ENCODE measurements around the gene SPACA7.

The SPACA7 gene

DNA sequence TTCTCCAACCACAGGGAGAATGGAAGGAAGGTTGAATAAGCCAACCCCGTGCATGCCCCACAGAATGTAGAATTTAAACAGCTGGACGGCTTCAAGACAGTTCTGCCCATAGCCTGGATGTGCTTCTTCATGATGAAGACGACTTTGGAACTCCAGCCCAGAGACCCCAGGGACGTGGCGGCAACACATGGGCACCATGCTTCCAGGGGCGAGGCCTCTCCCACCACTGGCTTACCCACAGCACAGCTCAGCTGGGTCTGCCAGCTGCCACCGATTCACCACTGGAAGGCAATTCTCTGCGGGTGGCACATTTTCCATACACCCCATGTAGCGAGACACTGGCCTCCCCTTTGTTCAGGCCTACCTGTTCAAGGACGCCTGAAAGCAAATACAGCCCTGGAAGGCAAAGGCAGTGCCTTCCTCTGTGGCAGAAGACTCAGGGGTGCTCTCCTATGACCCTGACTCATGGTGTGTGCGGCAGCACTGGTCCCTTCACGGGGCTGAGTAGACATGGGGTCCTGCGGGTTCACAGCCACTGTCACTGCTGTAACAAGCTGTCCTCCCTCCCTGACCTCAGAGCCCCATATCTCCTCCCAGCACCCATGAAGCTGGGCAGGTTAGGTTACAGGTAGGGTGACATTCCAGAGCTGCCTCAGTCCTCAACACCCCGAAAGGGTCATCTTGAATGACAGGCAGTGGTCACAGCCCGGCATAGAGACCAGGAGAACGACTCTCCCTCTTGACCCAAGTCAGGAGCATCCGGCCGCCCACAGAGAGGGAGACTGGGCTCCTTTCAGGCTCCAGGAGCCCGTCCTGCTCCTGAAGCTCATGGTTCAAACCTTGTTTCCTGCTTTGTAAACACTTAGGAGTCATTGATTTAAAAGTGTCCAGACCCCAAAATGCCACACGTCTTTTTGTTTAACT lies 72.7 kb downstream of the SPACA7 start:
- DNase-seq: peak; percentile 44

DNA sequence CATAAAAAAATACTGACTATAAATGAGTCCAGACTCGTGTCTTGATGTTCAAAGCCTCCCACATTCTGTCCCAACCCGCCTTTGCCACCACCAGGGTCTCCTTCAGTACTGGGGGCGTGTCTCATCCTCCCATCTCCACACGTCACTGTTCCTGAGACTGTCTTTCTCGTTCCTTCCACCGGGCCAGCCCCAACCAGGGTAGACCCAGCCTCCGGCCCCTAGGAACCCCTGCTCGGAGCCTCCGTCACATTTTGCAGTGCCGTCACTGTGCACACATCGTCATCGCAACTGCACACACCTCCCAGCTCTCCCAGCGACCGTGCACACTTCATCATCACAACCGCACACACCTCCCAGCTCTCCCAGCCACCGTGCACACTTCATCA lies 73.4 kb downstream of the SPACA7 start:
- peak; percentile 45 for DNase-seq

DNA sequence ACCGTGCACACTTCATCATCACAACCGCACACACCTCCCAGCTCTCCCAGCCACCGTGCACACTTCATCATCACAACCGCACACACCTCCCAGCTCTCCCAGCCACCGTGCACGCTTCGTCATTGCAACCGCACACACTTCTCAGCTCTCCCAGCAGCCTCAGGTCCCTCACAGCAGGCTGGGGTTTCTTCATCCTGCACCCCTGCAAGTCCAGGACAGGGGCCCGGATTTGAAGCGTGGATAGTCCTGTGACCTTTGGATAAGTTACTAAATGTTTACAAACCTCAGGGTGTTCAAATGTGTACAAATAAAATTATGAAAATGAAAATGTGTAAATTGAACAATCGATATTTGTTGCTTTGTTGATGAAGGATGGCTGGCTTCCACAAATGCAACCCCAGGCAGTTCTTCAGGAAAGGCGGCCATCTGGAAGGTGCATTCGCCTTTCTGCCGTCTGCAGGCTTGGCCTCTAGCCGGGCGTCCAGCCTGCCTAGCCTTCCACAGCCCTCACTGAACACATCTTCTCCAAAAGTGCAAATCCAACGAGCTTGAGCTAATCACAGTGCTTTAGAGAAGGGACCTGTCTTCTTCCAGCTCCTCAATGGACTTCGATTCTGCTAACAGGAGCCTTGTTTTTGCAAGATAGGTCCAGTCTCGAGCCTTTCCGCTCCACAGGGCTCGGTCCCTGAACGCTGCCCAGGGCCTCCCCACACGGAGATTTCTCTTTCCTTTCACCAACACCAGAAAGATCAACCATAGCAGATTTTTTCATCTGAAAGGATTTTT lies 74.2 kb downstream of the SPACA7 start:
- no peak for DNase-seq

DNA sequence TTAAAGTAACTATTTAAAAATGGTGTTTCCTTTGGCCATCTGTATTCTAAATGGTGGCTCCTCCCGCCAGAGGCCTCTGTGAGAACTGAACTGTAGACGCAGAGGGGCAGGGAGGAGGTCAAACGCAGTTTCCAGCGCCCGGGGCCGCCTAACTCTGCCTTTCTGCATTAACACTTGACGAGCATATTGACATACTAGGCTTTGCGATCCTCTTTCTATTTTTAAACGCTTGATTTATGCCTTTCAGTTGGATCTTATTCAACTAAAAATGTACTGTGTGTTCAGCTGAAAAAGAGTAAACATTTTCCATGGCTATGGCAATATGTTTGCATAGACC lies 74.7 kb downstream of the SPACA7 start:
- DNase-seq: no peak

DNA sequence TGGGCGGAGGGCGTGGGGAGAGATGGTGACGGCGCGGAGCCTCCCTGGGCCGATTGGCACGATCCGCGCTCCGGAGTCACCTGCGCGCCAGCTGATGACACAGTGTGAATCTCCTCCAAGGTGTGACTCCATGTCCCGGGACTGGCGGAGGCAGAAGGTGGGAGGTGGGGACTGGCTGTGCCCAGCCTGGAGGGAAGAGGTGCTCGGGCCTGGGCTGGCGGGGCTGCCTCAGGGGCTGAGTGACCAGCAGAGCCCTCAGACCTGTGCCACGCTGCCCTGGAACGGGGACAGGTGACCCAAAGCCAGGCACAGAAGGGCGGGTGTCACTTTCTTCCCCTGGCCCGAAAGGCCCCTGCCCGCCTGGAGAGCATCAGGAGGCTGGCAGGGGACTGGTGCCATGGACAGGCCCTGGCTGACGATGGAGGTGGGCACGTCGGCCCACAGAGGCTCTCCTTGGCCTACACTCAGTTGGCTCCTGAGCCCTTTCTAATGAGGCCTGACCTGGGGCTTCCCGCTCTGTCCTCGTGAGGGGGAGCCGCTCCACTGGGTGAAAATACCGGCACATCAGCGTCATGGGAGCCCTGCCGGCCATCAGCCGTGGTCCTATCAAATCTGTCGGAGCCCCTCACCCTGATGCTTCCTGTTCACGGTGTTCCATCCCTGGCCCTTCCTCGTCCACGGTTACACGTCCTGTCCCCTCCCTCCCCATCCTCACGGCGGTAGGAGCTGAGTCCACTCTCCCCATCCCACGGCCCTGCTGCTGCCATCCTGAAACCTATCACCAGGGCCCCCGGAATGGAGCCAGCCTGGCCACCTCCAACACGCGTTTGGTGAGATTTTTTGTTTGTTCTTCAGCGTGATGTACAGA lies 75.6 kb downstream of the SPACA7 start:
- DNase-seq: peak; percentile 51

DNA sequence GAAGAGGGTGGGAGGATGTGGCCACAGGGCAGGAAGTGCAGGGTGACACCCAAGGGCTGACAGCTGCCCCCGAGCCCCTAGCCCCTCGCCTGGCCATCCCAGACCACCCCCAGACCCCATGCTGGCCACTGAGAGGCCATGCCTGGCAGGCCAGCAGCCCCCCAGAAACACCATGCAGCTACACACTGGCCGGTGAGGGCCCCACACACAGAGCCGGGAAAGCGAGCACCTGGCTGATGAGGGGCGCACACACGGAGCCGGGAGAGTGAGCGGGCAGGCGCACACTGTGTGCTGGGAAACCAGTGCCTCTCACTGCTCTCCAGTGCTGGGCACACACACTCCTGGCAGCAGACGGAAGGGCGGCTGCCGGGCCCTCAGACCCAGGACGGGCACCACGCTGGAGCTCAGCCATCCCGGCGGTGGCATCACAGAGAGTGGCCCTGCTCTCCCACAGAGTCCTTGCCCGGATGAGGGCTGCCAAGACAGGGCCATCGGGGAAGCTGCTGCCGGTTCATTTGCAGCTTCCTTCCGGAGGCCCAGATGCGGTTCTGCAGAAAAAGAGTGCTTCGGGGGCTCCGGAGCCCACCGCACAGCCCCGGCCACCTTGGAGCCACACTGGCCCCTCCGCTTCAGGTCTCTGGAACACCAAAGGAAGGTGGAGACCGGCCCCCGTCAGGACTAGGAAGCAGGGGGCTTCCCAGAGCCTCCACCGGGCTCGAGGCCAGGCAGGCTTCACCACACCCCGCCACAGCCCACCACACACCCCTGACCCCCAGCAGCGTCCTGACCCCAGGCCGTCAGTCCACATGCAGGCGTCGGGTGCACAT lies 76.4 kb downstream of the SPACA7 start:
- peak; percentile 47 for DNase-seq

DNA sequence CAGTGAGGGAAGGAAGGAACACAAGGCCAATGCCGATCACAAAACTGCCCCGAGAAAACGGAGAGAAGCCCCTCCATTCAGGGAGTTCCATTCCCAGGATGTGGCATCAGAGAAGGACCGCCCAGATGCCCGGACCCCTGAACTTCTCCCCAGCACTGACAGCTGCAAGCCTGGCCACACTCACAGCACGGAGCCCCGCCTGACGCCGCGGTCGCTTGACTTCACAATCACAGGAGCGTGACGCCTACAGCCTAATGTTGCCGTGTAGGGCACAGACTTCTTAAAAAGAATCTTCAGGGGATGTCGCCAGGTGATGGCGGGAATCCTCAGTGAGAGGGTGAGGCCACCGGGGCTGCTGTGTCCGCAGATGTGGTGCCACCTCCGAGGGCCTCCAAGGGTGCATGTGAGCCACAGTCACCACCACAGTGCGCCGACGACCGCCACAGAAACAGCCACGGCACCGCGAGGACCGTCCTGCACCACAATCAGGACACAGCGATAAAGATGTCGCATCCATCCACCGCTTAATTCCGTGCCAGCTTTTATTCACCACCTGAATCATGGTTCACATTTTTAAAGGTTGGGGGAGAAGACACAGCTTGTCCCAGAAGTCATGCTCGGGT lies 77.2 kb downstream of the SPACA7 start:
- DNase-seq: peak; percentile 41

DNA sequence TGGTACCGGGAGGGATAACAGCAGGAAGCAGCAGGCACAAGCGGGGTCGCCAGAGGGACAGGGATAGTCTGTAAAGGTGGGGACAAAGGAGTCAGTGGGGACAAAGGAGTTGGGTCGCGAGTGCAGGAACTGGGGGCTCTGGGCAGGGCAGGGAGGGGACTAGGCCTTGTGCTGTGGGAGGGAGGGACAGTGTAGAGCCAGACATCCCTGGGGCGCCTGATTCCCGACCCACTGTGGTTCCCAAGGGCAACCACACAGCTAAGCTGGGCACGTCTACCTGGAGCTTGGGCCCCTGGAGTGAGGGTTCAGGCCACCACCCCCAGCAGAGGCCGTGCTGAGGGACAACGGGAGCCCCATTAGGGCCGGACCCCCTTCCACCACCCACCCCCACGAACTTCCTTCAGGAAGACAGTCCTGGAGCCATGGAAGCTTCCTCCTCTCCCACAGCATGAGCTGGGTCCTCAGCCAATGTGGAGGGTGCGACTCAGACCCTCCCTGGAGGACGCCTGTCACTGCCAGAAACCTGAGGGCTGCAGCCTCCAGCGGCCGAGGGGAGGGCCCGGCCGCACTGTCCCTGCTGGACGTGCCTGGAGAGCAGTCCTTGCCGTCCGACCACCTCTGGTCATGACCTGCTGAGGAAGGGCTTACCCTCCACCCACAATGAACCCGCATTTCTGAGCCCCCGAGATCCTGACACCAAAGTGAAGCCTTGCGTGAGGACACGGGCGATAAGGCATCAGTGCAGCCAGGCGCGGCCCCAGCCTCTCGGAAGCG lies 77.9 kb downstream of the SPACA7 start:
- DNase-seq: peak; percentile 45

DNA sequence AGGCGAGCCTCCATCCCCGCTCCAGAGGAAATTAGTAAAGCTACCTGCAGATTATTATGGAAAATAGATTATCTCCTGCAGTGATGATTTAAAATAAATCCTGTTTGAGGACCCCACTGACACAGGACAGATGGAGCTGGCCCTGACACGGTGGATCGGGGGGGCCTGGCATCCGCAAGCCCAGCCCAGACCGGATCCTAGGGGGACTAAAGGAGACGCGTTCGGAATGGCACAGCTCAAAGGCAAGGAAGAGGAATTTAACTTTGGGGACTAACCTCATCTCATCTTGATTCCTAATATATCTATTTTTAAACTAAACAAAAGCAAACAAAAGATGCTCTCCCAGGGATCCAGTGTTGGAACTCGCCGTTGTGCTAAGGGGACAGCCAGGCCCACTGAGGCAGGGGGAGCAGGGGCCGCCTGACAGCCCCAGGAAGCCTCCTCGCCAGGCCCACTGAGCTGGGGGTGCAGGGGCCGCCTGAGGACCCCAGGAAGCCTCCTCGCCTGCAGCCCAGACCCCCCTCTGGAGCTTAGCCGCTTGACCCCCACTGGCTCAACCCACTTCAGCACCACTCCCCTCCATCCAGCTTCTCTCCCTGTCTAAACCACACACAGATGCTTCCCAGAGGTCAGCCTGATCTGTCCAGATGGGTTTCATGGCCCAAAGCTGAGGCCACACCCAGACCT lies 78.6 kb downstream of the SPACA7 start:
- DNase-seq: peak; percentile 41

DNA sequence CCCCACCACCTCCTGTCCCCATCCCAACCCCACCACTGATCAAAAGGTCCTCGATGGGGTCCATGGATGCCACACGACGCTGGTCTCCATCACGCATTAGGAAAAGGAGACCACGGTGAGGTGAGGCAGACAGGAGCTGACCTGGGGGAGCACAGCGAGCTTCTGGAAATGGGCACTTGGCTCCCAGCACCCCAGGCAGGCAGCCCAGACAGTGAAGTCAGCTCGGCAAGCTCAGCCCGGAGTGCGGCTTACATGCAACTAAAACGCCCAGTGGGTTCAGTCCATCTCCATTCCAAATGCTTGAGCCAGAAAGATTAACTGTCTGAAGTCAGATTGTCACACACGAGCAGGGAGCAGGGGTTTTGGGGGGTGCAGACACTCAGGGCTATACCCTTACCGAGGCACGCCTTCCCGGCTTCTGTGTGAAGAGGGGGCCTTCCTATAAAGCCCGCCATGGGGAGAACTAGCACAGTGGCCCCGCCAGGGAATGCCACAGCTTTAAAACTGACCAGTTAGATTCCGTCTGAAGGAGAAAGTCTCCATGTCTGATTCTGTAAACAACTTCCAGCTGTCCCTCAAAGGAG lies 79.4 kb downstream of the SPACA7 start:
- DNase-seq: peak; percentile 43

DNA sequence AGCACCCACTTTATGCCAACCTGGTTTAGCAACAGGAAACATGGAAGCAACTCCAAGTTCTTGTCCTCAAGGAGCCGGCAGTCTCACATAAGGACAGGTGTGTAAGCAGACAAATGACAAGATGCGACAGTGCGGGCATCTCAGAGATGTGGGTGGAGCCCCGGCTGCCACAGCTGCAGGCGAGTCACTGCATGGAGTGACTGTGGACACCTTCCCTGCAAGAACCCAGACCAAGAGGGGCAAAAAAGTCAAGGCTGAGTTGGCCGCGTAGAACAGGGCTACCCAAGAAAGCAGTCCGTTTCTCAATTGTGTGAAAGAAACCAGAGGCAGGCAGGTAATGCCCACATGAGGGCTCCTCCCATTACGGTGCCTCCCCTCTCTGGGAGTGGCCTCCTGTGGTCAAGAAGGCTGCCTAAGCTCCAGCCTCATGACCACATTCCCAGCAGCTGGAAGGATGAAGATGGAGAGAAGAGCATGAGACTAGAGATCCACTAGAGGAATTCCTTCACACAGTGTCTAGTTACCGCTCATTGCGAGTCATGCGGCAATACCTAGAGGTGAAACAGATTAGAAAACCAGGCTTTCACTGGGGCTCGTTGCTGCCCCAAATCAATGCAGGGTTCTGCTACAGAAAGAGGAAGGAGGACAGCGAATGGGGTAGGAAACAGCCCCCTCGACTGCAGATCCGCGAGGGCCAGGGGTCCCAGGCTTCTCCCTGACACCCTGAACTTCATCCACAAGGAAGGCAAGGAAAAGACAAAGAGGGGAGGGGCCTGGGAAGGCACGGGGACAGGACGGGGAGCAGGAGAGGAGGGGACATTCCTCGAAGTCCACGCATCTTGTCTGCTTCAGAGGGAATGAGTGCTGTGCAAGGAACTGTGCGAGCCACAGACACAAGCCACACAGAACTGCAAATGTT lies 80.2 kb downstream of the SPACA7 start:
- peak; percentile 42 for DNase-seq

DNA sequence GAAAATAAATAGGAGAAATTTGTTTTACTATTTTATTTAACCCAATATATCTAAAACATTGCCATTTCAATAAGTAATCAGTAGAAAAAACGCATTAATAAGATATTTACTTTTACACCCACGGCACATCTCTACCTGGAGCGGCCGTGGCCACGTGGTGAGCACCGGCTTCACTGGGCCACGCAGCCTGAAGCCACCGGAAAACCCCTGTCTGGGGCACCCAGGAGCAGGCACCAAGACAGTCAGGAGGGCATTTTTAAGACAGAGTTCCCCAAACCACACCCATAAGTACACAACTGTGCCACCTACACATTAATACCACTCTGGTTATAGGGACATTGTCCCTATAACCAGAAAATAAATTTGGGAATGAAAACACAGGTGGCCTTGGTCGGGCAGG lies 80.9 kb downstream of the SPACA7 start:
- DNase-seq: no peak

DNA sequence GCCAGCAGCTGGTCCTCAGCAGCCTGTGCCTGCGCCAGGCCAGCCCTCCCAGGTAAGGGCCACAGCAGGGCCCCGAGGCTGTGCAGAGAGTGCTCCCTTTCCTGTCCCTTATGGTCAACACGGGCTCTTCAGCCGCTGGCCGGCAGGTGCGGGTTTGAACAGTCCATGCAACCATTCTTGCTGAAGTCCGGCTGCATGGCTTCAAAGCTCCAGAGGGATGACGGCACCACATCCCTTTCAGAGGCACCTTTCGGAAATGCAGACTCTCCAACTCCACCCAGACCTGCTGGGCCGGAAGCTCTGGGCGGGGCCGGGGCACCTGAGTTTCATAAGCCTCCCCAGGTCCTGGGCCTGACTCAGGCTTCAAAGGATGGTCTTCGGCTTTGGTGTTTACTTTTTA lies 81.3 kb downstream of the SPACA7 start:
- DNase-seq: no peak

DNA sequence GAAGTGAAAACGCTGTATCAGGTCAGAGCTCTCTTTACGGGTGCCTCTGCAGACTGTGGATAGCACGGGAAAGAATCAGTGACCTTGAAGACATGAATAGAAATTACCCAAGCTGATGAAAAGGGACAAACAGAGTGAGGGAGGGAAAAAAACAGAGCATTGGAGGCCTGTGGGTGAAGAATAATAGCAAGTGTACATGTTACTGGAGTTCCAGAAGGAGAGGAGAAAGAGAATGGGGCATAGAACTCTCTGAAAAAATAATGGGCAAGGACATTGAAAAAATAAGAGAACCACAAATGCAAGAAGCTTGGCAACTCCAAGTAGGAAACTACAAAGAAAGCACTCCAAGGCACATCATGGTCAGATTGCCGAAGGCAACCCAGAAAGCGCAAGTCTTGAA lies 86.3 kb downstream of the SPACA7 start:
- no peak for DNase-seq

DNA sequence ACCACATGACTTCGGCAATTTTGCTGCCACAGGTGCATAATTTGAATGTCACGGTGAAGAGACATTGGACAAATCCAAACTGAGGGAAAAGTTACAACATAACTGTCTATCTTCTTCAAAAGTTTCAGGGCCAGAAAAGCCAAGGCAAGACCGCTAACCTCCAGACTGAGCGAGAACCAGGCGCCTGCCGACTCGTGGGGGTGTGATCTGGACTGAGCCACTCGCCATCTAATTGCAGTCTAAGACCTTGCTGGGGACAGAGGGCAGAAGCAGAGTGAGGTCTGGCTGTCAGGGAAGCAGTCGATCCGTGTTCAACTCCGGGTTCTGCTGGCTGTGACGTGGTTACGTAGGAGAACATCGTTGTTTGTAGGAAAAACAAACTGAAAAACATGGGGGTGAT lies 88.6 kb downstream of the SPACA7 start:
- peak; percentile 42 for DNase-seq

DNA sequence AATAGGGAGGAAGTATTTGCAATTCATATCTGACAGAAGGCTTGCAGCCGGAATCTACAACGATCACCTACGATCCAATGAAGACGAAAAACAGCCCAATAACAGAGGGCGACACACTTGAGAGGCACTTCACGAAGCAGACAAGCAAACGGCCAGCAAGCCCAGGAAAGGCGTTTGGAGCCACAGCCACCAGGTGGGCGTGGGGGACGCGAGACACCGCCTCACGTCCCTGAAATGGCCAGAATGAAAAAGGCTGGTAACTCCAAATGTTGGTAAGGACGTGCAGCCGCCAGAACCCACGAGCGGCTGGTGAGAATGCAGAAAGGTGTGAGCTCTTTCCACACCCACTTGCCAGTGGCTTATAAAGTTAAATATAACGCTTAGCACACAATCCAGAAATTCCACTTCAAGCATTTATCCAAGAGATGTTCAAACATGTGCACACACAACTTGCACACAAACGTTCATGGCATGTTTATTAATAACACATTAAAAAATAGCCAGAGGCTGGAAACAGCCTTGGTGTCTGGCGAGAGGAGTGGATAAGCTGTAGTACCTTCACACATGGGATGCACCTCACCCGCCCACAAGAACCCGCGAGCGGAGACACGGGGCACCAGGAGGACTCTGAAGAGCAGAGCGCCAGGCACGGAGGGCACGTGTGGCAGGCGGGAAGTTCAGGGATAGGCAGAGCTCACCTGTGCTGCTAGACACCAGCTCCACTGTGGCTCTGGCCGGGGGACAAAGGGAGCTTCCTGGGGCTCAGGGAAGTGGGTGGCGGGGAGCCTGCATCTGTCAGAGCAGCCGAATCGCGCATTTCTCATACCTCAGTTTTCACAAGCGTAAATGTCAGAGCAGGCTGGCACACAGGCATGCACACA lies 89.3 kb downstream of the SPACA7 start:
- DNase-seq: peak; percentile 44

DNA sequence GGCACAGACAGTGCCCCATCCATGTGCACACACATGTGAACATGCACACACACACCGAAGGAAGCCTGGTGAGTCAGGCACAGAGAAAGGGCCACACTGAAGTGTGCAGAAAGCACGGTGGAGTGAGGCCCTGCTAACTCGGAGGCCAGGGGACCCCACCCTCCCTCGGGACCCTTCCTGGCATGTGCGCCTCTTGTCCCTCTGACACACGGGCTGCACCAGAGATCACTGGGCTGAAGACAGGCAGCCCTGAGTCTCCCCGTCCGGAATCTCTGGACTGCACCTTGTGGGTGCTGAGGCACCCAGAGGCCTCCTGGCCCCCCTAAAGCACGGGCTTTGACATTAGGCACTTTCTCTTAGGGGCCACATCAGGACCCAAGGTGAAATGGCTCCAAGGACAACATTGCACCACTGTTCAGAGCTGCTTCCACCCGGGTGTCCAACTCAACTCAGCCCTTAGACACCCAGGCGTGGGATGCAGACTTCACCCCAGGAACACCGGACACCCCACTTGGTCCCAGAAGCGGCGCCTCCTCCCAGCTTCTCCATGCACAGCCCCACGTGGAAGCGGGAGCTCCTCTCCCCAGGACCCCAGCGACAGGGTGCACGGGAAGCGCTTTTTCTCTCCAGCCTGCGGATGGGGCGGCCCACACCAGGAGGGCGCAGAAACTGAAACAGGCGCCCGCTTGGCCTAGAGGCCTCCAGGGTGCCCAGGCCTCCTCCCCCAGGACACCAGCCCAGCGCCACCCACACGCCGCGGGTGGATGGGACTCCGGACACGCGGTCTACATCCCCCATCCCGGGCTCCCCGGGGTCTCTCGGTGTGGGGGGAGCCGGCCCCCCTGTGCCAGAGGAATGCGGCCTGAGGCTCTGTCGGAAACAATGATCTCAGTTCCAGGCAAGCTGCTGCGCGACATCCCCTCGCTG lies 90.2 kb downstream of the SPACA7 start:
- DNase-seq: peak; percentile 40

Data from islet precursor cell (in vitro differentiated cells).